ENCODE measurements around the gene KIF1A.

Gene KIF1A

DNA sequence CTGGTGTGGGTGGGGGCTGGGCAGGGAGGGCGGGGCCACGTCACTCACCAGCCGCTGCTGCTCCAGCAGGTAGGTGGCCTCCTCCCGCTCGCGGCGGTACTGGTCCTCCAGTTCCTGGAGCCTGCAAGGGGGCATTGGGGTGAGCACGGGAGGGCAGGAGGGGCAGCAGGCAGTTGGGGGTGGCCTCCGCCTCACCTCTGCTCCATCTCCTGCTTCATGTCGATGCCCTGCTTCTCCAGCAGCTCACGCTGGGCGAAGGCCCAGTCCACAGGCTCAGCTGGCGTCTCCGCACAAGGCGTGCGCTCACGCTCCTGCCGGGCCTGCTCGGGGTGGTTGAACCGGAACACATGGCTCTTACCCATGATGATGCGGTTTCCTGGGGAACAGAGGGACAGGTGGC is 57.0 kb downstream of the KIF1A start:
- DNase-seq, result no peak

DNA sequence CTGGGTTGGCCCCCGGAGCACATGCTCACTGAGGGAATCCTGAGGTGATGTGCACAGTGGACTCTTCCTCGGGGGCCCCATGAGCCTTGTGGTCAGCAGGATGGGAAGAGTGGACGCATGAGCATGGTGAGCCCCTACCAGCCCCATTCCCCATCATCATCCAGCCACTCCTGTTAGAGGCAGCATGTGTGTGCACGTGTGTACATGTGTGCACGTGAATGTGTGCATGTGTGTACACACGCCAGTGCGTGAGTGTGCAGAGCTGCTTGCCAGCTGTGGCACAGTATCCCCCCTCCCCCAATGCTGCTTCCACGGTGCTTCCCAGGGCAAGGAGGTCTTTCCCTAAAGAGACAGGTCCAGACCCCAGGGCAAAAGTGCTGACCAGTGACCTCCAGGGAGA is 57.8 kb downstream of the KIF1A start:
- DNase-seq, result no peak

DNA sequence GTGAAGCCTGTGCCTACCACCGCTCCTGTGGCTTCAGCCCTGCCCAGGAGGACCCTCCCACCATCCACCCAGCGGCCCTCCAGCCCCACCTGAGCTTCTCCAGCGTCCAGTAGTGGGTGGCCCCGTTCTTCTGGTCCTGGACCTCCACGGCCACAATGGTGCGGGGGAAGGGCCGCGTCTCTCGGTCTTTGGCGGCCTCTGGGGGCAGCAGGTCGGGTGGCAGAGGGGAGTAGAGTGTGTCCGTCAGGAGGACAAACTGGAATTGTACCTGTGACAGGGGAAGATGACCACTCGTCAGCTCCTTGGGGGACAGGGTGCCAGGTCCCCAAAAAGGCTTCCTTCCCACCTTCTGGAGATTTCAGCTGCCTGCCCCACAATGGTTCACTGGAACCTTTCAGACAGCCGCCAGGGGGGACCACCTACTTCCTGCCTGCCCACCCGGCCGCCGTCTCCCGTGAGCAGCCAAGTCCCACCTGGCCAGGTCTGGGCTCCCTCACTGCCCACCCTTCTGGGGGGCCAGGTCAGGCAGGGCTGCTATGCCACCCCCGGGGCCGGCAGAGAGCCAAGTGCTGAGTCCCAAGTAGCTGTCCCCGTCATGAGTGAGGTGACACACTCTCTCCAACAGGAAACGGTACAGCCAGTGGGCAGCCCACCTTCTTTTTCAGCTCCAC is 59.3 kb downstream of the KIF1A start:
- DNase-seq, result no peak

DNA sequence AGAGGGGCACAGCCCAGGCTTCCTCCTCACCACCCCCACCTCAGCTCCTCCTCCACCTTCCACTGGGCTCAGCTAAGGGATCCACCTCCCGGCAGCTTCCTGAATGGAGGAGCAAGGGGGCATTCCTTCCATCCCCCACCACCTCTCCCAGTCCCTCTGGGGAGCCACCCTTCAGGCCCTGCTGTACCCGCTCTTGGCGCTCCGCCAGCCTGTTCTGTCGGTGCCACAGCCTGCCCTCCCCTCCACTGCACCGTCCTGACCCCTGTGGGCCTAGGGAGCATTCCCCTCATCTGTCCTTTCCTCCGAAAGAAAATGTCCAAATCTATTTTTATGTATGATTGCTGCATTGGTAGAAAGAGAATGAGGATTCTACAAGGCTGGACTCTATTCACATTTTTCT is 59.9 kb downstream of the KIF1A start:
- no peak for DNase-seq

DNA sequence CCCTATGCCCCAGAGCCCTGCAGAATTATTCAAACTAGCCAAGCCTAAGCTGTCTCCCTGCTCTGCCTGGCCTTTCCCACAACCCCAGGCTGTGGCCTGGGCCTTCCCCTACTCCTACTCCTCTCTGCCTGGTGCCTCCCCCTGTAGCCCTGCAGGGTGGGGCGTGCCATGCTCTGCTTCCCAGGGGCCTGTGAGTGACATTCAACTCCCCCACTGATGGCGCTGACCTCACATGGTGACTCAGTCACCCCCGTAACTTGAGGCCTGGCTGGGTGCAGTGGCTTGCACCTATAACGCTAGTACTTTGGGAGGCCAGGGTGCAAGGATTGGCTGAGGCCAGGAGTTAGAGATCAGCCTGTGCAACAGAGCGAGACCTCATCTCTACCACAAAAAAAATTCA is 60.6 kb downstream of the KIF1A start:
- no peak for DNase-seq

DNA sequence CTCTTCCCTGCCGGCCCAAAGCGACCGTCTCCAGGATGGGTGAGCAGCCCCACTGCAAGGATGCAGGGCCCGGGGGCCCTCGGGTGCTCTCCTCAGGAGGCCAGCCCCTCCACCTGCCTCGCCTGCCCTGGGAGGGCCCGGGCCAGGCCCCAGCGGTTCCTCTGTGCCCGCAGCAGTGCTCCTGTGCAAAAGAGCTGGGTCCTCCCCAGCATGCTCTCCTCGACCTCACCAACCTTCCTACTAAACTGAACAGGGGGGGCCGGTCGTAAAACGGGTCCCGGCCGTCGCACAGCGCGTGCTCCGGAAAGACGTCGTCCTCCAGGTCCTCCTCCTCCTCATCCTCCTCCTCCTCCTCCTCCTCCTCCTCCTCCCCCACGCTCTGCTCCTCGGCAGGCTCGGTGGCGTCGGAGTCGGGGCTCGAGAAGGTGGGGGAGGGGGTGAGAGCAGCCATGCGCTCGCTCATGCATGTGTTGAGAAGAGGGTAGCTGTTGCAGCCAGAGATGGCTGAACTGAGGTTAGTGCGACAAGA is 62.9 kb downstream of the KIF1A start:
- DNase-seq, result no peak

DNA sequence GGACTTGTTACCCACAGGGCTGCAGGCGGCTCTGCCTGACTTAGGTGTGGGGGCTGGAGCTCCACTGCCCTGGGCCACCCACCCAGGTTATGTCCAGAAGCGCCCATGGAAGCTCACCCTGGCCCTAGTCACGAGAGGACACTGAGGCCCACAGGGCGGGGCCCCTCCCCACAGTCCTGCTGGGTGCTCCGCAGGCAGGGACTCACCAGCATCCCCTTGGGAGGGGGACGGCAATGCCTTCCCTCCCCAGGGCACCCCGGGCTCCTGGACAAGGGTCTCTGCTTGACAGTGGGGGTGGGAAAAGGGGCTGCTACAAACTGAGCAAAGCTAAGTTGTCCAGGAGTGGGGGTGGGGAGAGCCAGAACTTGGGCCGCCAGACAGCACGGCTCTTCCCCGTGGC is 67.8 kb downstream of the KIF1A start:
- no peak for DNase-seq

DNA sequence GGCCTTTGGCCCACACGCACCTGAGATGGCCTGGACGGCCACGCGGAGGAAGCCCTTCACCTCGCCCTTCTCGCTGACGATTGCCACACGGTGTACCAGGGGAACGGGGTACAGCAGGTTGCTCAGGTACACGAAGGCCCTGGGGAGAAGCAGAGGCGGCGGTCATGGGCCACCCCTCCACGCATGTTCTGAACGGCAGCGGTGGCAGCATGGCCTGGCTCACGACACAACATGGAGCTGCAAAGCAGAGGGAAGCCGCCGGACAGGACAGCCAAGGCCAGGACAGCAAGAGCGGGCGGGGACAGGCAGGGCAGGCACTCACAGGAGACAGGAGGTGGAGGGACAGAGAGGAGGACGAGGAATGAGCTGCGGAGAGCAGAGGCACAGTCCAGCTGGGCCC is 69.6 kb downstream of the KIF1A start:
- DNase-seq, result no peak

DNA sequence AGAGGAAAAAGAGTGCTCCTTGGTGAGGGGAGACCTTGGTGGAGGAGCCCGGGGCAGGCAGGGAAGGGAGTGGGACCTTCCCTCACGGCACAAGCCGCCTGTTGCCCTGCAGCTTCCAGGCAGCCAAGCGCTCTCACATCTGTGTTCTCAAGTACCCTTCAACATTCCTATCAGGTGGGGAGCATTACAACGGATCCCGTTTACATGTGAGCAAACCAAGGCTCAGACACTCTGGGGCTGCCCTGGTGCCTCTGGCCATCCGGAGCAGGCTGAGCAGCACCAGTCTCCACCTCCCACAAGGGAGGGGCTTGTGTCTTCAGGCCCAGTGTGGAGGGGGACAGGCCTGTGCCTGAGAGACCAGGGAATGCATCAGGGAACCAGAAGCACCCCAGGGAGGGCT is 70.5 kb downstream of the KIF1A start:
- no peak for DNase-seq

DNA sequence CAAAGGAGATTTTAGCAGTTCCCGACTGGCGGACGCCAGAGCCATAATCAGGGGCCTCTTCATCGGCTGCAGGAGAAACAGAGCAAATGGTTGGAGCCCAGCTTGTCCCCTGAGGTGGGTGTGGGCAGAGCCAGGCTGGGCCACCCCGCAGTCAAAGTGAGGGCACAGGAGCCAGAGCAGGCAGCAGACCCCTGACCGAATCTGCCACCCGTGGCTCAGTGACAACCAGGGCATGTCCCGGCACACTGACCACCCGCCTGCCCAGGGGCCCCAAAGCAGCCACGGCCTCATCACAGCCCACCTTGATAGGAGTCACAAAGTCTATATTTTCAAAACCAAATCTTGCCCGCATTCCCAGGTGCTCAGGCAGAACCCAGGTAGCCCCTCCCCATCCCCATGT is 72.8 kb downstream of the KIF1A start:
- no peak for DNase-seq

DNA sequence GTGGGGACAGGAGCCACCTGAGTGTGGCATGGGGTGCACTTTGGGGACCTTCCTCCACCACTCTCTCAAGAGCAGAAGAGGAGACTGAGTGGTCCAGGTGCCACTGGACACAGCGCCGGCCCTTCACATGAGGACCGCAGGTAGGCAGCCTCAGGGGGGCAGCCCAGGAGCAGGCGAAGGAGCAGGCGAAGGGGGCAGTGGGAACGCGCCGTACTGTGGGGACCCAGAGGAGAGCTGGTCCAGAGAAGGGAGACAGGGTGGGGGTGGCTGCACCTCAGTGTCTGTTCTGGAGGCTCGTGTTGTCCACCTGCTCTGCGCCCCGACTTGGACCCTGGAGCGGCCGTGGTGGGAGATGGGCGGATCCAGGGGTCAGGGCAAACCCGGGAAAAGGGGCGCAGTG is 73.3 kb downstream of the KIF1A start:
- no peak for DNase-seq

DNA sequence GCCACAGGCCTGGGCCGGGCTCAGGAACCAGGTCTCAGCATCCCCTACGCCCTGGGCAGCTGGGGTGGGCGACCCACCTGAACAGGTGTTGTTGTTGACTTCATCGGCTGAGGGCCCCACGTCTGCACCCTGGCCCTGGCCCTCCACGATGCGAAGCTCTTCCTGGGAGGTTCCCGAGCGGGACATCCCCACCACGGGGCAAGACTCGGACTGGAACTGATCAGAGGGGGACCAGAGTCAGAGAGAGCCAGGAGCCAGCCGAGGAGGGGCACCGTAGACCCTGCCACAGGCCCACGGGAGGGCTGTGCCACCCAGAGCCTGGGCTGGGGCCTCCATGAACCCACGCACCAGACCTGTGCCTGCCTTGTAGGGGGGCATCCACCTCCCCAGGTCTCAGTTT is 74.1 kb downstream of the KIF1A start:
- no peak for DNase-seq

DNA sequence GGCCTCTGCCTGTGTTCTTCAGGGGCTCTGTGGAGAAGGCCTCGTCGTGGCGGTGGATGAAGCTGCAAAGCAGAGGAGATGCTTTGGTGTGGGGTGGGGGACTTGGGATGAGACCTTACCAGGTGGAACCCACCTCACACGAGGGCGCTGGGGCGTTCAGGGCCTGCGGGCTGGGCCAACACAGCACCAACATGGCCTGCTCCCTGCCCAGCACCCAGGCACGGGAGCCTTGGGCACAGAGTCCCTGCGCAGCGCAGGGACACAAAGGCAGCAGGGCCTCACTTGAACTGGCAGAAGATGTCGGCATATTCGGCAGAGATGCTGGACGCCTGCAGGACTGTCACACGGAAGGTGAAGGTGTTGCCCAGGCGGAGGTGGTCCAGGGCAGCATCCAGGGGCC is 74.6 kb downstream of the KIF1A start:
- DNase-seq, result no peak

DNA sequence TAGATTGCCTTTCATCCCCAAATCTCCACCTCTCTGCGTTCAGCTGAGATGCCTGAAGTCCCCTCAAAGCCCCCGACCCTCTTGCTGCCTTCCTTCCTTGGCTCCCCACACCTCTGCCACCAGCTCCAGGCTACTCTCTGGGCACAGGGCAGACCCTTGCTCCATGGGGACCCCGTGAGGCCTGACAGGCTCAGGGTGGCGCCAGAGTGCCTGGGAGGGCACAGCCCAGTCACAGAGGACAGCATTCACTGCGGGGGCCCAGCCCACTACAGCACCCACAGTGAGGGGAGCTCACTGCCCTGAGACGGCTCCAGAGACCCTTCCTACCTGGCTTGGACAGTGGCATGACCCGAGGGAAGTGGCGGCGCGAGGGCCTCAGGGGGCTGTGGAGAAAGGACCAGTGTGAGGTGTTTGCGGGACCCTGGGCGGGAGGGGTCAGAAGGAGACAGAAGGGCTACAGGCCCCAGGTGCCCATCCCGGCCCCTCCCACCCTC is 77.4 kb downstream of the KIF1A start:
- DNase-seq, result no peak

DNA sequence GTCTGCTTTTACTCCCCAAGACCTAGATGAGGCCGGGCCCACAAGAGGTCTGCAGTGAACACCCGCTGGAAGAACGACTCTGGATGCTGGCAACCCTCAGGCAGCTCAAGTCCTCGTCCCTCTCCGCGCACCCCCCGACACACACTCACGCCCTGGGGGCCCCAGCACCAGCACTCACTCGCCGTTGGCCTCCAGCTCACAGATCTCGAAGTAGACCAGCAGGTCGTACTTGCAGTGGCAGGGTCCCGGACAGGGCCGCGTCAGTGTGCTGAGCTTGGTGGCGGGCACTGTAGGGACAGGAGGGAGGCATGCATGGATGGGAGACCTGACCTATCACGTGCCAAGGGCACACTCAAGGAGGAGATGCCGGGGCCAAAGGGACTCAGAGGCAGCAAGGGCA is 78.9 kb downstream of the KIF1A start:
- no peak for DNase-seq

DNA sequence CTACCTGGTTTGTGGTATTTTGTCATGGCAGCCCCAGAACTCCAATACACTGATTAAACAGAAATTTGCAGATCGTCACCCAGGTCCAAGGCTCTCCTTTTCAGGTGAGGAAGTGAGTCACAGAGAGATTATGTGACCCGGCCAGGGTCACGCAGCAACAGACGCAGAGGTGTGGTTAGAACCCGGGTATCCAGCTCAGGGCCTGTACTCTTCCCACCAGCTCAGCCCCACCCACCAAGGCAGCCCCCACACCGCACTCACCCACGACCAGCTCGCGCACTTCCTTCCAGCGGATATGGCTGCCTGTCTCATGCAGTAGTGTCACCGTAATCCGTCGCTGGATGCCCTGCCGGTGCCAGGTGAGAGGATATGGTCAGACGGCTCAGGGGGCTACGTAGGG is 80.2 kb downstream of the KIF1A start:
- DNase-seq, result no peak

DNA sequence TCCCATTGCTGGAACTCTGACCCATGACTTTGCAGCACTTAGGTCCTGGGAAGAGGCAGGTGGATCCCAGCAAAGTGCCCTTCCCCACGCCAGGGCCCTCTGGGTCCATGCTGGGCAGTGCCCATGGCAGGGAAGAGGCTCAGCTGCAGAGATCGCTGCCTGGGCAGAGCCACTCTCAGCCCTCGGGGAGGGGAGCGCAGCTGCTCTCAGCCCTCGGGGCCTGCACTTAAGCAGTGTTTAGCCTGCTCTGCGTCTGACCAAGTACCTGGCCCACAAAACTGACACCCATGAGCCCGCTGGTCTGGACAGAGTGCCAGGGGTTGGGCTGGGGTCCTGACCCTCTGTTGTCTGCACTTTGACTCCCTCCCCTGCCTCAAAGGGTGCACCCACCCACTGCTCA is 82.1 kb downstream of the KIF1A start:
- no peak for DNase-seq

DNA sequence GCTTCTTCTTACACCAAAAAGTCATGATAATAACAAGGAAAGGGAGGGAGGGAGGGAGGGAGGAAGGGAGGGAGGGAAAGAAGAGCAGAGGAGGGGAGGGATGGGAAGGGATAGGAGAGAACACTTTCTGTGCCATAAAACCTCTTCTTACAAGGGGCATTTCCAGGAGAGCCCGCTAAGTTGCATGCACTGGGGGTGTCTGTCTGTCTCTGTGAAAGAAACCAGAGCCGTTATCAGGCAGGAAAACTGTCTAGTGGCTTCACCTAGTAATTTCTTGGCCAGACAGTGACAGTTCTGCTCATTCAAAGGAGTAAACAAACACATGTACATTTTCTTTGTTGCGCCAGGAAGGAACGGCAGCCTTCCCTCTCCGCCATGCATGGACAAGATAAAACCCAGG is 82.5 kb downstream of the KIF1A start:
- no peak for DNase-seq

DNA sequence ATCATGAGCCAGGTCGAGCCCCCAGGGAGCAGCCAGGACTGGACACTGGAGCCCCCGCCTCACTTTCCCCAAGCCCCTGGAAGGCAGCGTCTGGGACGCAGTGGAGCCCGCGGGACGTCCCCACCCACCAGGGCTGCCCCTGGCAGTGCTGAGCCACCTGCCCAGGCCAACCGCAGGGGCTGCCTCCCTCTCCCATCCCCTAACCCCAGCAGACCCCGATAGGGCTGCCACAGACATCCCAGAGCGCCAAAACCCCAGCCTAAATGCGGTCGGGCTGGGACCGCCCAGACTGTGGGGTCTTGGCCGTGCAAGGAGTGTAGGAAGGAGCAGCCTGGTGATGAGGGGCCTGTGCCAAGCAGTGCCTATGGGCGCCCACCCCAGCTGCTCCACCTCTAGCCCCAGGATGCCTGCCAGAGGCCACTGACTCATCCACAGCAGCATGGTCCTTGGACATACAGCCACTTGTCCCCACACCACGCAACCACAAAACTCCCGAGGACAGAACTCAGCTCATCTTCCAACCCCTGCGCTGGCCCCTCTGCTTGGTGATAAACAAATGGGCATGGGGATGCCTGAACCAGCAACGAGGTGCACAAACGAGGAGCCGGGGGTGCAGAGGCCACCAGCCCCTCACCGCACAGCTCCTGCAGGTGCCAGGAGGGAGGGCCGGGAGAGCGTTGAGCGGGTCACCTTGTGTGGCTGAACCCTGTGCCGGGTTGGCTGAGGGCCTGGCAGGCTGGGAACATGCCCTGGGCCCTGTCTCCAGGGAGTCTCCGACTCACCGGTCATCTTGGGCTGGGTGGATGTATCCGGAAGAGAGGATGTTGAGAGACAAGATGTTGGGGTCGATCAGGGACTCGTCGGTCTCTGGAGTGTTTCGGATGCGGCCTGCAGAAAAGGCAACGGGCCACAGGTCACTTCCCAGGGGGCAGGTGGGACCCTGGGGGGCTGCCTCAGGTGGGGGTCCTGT is 83.5 kb downstream of the KIF1A start:
- no peak for DNase-seq

DNA sequence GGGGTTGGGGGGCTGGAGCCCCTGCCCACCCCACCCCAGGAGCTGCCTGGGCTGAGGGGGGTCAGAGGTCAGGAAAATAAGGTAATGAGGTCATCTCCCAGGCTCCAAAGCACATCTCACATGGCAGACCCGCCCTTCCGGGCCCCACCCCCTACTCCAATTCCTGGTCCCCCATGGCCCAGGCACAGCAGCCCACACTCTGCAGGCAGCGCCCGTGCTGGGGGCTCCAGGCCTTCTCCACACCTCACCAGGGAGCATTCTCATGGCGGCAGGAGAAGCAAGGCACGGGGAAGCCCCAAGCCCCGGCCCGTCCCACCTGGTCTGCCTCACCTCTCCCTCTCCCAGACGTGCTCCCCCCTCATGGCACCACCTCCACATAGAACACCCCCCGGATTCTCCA is 84.5 kb downstream of the KIF1A start:
- DNase-seq, result no peak

DNA sequence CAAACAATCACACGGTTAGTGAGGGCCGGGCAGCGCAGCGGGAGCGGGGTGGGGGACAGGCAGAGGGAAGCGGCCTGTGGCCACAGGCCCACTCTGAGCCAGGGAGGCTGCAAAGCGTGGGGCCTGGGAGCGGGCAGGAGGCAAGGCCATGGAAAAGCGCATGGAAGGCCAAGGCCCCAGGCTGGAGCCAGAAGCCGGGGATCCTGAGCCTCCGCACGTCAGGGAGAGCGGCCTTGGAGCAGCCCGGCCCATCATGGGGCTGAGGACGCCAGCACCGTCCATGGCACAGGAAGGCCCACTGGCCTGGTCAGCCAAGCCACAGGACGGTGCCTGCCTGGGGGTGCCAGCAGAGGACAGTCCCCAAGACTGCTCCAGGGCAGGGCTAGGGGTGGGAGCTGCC is 85.3 kb downstream of the KIF1A start:
- no peak for DNase-seq

DNA sequence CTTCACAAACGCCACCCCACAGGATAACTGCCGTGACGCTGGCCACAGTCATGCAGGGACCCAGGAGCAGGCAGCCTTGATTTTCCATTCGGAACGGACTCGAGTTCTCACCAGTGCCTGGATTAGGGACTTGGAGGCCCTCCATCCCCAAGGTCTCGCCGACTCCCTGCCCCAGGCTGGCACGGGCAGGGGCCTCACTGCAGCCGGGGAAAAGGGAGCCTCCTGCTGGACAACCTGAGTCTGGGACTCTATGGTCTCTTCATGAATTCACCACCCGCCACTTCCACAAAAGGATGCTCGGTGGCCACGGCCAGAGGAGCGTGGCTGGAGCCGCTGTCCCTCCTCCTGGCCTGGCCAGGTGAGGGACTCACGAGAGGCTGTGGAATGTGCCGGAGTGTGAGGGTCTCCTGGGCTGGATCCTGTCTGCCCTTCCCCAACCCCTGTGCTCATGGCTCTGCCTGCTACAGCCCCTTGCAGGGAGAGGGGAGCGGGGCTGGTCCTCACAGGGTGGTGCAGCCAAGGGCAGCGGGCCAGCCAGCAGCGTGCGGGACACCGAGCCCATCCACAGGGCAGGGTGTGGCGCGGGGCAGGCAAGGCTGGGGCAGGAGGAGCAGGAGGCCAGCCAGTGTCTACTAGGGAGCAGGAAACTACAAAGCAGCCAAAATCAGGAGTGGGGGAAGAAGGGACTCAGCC is 86.1 kb downstream of the KIF1A start:
- DNase-seq, result no peak

DNA sequence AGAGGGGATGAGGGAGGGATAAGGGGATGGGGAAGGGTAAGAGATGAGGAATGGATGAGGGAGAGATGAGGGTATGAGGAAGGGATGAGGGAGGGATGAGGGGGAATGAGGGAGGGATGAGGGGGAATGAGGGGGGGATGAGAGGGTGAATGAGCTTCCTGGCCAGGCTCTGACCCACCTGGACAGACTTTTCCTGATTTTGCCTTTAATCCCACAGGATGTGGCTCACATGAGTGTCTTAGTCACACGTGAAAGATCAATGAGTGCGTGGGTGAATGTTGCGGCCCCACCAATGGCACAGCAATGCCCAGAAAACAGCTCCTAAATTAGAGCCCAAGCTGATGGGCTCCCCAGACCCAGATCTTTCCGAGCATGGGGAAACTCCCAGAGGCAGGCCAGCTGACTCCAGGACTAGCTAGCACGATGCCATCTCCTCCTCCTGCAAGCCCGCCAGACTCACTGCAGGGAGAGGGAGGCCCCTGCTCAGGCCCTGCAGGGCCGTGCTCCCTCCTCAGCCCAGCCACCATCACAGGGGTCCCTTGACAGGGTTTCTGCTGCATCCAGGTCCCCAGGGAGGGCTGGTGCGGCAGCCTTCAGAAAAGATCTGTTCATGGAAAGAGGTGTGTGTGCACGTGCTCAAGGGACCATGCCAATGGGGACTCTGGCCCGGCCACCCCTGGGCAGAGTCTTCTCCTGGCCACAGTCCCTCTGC is 87.0 kb downstream of the KIF1A start:
- DNase-seq, result no peak
